Measurements from ENCODE around the gene DMRTB1. TPM values are rescaled to one million over a fixed set of nuclear protein-coding genes. Genes with fewer than 3 reads are reported as not detected.

Gene DMRTB1
- total and polyA plus RNA-seq, 2 donors (not counting 1 experiment from before 2014, with no cell fraction given) = not detected

DNA sequence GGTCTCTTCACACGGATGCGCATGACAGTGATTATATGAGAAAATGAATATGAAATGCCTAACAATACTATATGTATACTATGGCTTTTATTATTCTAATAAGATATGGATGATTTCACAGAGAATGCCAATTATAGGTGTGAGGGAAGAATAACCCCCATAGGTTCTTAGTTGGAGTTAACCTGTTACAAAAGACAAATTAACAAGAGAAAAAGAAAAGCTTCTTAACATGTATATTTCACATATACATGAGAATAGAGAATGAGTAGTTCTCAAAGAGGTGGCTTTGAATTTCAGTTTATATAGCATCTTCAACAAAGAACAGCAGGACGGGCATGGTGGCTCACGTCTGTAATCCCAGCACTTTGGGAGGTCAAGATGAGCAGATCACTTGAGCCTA lies 24.0 kb upstream of the DMRTB1 start:
- Mint-ChIP-seq H3K9me3 (ENCODE audit: insufficient read depth) (no peaks in the 10 kb centered on the region), H3K4me1 (no peaks in the 10 kb centered on the region), H3K4me3 (no peak overlapping the region), H3K27me3 (peaks cover 44% of the 10 kb centered on the region), H3K27ac (no peak overlapping the region)
- CTCF ChIA-PET = no interaction called here
- no peak overlapping the region for H3K27ac ChIP-seq (ENCODE audit: low read length in 2 of 2)
- DNase-seq (no peak), ATAC-seq (ENCODE audit: low read depth) (no peak)
- intact Hi-C loops (cut with micrococcal nuclease) = no loop called here
- TF ChIP-seq EZH2 (IDR thresholded peaks at IDR 0.05; ENCODE audit: borderline replicate concordance, insufficient read depth, low read depth, low read length, poor library complexity, severe bottlenecking) = no peak
- TF ChIP-seq CTCF (IDR thresholded peaks at IDR 0.05) = no peak
- no peaks in the 10 kb centered on the region for H3K79me2 ChIP-seq (ENCODE audit: control insufficient read depth, insufficient read depth, low read length)
- no peak overlapping the region for H3K4me3 ChIP-seq (ENCODE audit: control extremely low read depth in 1 of 5, extremely low read depth in 1 of 5, insufficient read depth in 1 of 5, low read depth in 2 of 5, low read length in 4 of 5)
- H2AFZ ChIP-seq (ENCODE audit: insufficient read depth, low read depth, low read length, poor library complexity, severe bottlenecking) = no peak overlapping the region
- H4K20me1 ChIP-seq (ENCODE audit: control insufficient read depth, insufficient read depth, low read length, poor library complexity, severe bottlenecking) = no peaks in the 10 kb centered on the region
- POLR2A ChIA-PET = no interaction called here
- no peak overlapping the region for H3K4me2 ChIP-seq (replicated peaks; ENCODE audit: low read depth, low read length, poor library complexity, severe bottlenecking)
- H3K36me3 ChIP-seq (replicated peaks in 1 of 2; ENCODE audit: control extremely low read depth in 1 of 2, control insufficient read depth in 1 of 2, extremely low read depth in 1 of 2, insufficient read depth in 2 of 2, low read length in 1 of 2) = no peaks in the 10 kb centered on the region
- H3K27me3 ChIP-seq (replicated peaks in 1 of 4; ENCODE audit: control extremely low read depth in 1 of 4, control insufficient read depth in 3 of 4, insufficient read depth in 4 of 4, low read length in 3 of 4) = peaks cover 0 to 6% (median 2%) of the 10 kb centered on the region in 4 experiments
- H3K9me3 ChIP-seq (ENCODE audit: control extremely low read depth in 1 of 3, control insufficient read depth in 2 of 3, insufficient read depth in 1 of 3, low read length in 2 of 3) = peaks cover 0 to 16% (median 0%) of the 10 kb centered on the region in 3 donors
- H3K9ac ChIP-seq (ENCODE audit: low read length) = no peak overlapping the region
- H3K4me1 ChIP-seq (ENCODE audit: control insufficient read depth in 2 of 2, insufficient read depth in 2 of 2, low read length in 2 of 2) = no peaks in the 10 kb centered on the region
- 100% methylated on average over 2 of the region's 4 CpGs for WGBS (ENCODE audit: insufficient coverage)

DNA sequence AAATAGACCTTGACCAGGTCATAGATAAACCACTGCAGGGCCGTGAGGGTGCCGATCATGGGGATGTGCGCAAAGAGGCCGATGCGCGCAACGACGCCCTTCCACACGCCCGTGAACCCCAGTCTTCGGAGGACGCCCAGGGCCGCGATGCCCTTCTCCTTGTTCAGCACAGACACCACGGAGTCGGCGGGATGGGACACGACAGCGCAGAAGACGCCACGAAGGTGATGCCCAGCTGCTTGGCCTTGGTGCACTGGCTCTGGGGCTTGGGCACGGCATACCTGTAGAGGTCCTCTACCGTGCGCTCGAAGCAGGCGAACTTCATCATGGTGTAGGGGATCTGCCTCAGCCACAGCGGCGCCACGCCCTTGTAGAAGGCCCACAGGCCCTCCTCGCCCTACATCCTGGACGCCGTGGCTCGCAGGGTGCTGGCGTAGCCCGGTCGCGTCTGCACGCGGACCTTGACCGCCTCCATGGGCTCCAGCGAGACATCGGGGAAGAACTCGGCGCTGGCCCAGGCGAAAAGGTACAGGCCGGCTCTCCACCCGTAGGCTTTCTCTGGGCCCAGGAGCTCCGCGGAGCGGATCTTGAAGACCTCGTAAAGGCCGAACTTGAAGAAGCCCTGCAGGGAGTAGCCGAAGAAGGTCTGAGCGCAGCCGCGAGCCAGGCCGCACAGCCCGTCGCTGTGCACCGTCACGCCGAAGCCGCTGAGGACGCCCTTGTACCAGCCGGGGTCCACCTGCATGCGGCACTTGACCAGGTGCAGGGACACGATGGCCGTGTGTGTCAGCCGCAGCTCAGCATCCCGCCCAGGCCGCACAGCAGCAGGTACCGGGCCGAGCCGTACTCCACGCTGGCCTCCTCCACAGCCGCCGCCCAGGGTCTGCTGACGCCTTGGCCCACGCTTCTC lies 20.5 kb upstream of the DMRTB1 start:
- Histone ChIP-seq H3K4me3 (ENCODE audit: control extremely low read depth in 1 of 5, extremely low read depth in 1 of 5, insufficient read depth in 1 of 5, low read depth in 2 of 5, low read length in 4 of 5) (no peak overlapping the region), H3K27me3 (replicated peaks in 1 of 4; ENCODE audit: control extremely low read depth in 1 of 4, control insufficient read depth in 3 of 4, insufficient read depth in 4 of 4, low read length in 3 of 4) (no peaks in the 10 kb centered on the region), H3K79me2 (ENCODE audit: control insufficient read depth, insufficient read depth, low read length) (no peaks in the 10 kb centered on the region), H3K9ac (ENCODE audit: low read length) (no peak overlapping the region), H4K20me1 (ENCODE audit: control insufficient read depth, insufficient read depth, low read length, poor library complexity, severe bottlenecking) (no peaks in the 10 kb centered on the region), H3K9me3 (ENCODE audit: control extremely low read depth in 1 of 3, control insufficient read depth in 2 of 3, insufficient read depth in 1 of 3, low read length in 2 of 3) (peaks cover 0 to 16% (median 0%) of the 10 kb centered on the region in 3 donors), H3K4me2 (replicated peaks; ENCODE audit: low read depth, low read length, poor library complexity, severe bottlenecking) (no peak overlapping the region), H2AFZ (ENCODE audit: insufficient read depth, low read depth, low read length, poor library complexity, severe bottlenecking) (no peak overlapping the region), H3K27ac (ENCODE audit: low read length in 2 of 2) (no peak overlapping the region), H3K4me1 (ENCODE audit: control insufficient read depth in 2 of 2, insufficient read depth in 2 of 2, low read length in 2 of 2) (no peaks in the 10 kb centered on the region), H3K36me3 (replicated peaks in 1 of 2; ENCODE audit: control extremely low read depth in 1 of 2, control insufficient read depth in 1 of 2, extremely low read depth in 1 of 2, insufficient read depth in 2 of 2, low read length in 1 of 2) (no peaks in the 10 kb centered on the region)
- intact Hi-C loops (cut with micrococcal nuclease) = no loop called here
- H3K4me1 Mint-ChIP-seq = no peaks in the 10 kb centered on the region
- no peaks in the 10 kb centered on the region for H3K9me3 Mint-ChIP-seq (ENCODE audit: insufficient read depth)
- TF ChIP-seq CTCF (IDR thresholded peaks at IDR 0.05) (no peak), EZH2 (IDR thresholded peaks at IDR 0.05; ENCODE audit: borderline replicate concordance, insufficient read depth, low read depth, low read length, poor library complexity, severe bottlenecking) (no peak)
- ChIA-PET POLR2A (no interaction called here), CTCF (no interaction called here)
- no peak overlapping the region for H3K27ac Mint-ChIP-seq
- no peak overlapping the region for H3K4me3 Mint-ChIP-seq
- H3K27me3 Mint-ChIP-seq = peaks cover 19% of the 10 kb centered on the region
- DNase-seq = no peak
- ATAC-seq (ENCODE audit: low read depth) = no peak
- 98% methylated on average over 79 of the region's 79 CpGs for WGBS (ENCODE audit: insufficient coverage)
